Adrenal gland (tissue), 5 donors: Measurements from ENCODE around the gene CAMTA1.

Source experiments
- CTCF ChIP-seq, 6 experiments: fragments of 450-650 bp in 4 of 6; fragments of 200-600 bp in 2 of 6; sonication (generic) in 1 of 6; IDR thresholded peaks; 1 replicate in 5 of 6; 2 replicates in 1 of 6; pipeline versions ENCODE4 v1.5.1 to v1.8.0; 2016 to 2021; ENCODE audit warnings: antibody characterized with exemption in 6 of 6, mild to moderate bottlenecking in 2 of 6, moderate library complexity in 1 of 6
- POLR2A ChIP-seq, 2 donors: fragments of 450-650 bp; IDR thresholded peaks; one replicate each; pipeline ENCODE4 v1.6.1; 2017; ENCODE audit warnings: antibody characterized with exemption in 2 of 2, mild to moderate bottlenecking in 2 of 2, moderate library complexity in 1 of 2
- donor health status: DM: no; HTN: no; CAD: no.

- no peak for TF ChIP-seq CTCF (IDR thresholded peaks at IDR 0.05)
- TF ChIP-seq POLR2A (IDR thresholded peaks at IDR 0.05): no peak
Observed at GRCh38 chr1:7420470-7421100, 635.3 kb downstream of the CAMTA1 start.
